HPDE6-E6E7 (cell line): ENCODE measurements around the gene ADGRV1.
"Not testable (repeated sequence)": the region's sequence is repeated elsewhere in the genome, so short reads cannot be mapped to it uniquely, and the experiment has no call there.

ENCODE experiments used
- DNase-seq: peaks from one replicate; pipeline ENCODE4 v3.0.0; 2011; ENCODE audit warnings: missing footprints; ENCODE audit errors: extremely low spot score

Gene ADGRV1

DNA sequence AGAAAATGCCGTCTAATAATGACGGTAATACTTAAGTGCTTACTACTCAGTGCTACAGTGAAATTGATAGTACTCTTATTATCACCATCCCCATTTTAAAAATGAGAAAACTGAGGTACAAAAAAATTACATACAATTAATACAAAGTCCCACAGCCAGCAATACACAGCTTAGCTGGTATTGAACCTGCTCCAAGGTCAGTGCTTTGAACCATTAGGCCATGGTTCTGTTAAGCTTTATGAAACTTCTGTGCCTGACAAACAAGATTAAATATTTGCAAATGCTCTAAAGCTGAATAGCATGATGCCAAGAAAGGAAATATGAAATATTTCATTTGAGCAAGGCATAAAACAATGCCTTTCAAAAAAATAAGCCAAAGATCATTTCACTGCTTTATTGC lies 467.4 kb downstream of the ADGRV1 start:
- no peak for DNase-seq

DNA sequence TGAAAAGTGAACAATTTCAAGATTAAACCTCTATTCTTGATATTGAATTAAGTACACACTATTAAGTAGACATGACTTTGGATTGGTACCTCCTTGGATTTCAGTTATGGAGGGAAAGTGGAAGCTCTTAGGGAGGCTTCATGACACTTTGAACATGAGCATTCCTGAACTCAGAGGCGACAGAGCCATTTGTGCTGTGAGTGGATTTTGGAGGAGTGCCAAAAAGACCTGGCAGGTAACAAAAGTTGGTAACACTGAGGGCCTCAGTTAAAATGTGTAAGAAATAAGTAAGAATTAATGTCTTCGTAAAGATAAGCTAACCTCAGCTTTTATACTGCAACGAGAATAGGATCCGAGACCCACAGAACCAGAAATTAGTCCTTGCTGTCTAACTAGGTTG lies 467.9 kb downstream of the ADGRV1 start:
- no peak for DNase-seq

DNA sequence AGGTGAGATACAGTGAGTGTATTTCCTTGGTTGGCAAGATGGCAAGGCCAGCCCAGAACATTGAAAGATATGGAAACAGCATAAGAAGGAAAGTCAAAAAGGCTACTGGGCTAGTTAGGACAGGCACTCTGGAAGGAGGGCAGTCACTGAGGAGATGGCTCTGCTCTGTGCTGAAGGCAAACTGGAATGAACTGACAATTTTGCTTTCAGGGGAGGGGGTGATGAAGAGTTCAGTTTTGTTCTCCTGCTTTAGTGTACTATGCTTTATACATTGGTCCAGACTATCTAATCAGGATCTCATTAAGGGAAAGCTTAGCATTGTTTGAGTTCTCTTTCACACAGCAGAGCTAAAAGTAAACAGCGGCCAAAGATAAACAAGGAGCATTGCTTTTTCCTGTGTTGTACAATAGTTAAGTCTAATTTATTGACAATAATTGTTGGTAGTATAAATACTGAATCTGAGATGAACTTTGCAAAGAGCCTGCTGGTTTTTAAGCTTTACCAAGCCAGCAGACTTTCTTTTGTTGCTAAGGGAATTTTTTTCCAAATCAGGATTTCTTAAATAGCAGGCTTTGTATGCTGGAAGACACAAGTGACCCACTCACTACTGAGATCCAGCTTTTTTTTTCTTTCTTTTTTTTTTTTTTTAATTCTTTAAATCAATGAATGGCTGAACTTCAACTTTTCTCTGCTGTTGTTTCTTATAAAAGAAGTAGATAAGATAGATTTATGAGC lies 469.0 kb downstream of the ADGRV1 start:
- no peak for DNase-seq

DNA sequence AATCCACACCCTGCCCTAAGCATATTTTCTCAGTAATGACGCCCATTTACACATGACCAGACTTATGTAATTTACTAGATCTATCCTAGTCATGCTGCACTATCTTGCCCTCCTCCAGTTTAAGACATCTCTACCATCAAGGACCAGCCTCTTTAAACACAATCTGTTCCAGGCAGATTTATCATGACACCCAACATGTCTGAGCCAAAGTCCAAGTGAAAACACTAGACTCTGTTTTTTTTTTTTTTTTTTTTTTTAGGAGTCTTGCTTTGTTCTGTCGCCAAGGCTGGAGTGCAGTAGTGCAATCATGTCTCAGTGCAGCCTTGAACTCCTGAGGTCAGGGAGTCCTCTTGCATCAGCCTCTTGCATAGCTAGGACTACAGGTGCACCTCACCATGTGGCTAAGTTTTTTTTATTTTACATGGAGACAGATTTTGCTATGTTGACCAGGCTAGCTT lies 469.9 kb downstream of the ADGRV1 start:
- DNase-seq: no peak

DNA sequence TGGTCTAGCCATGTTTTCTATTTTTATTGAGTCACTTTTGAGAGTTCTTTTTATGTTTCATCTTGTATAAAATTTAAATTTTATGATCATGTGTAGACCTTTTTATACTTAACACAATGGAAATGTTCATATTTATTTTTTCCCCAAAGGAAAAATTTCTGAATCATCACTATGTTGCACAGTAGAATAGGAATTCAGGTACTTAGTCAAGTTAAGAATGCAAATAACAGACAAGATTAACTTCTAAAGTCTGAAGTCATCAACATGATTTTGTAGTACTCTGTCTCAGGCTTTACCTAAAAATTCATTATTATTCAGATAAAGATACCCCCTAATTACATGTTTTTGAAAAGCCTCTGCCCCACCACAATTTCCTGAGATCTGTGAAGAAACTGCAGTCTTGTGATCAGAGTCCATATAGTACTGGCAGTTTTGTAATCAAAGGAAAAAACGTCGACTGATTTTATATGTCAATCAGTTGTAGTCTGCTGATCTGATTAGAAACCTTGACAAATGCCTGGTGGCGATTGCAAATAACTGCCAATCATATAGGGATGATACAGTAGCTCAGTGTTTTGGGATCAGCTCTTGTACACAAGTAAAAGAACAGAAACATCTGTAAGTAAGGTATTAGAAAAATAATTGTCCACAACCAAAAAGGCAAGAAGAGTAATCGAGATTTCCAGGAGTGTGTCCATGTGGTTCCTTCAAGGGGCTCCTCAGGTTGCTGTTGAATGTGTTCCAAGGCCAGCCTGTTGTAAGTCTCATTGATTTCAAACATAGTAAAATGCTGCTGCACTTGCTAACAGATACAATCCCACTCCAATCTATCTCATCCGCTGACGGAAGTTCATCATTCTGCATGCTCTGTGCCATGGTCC lies 472.2 kb downstream of the ADGRV1 start:
- DNase-seq: no peak

DNA sequence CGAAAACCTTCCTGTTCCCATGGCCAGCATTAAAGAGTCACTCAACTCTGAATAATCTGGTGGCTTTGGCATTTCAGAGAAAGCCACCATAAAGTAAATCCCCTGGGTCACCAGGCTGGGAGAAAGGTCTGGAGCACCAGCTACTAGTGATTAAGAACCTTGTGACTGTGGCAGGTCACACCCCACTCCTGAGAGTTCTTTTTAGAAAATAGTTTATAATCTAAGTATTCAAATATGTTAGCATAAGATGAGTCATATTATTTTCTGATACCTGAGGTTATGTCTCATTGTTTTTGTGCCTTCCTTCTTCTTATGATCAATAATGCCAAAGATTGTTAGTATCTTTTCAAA lies 472.8 kb downstream of the ADGRV1 start:
- no peak for DNase-seq

DNA sequence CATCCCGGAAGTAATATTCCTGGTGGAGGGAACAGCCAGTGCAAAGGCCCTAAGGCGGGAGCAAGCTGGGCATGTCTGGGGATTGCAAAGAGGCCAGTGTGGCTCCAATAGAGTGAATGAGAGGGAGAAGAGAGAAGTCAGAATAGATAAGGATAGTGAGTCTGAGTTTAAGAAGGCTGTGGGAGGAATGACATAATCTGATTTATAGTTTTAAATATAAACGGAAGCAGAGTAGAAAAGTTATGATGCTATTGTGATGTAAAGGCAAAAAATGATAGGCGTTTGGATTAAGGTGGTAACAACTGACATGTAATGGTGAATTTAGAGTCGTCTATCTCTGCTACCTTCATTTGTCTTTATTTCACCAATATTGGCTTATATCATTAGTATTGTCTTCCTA lies 473.5 kb downstream of the ADGRV1 start:
- DNase-seq: no peak

DNA sequence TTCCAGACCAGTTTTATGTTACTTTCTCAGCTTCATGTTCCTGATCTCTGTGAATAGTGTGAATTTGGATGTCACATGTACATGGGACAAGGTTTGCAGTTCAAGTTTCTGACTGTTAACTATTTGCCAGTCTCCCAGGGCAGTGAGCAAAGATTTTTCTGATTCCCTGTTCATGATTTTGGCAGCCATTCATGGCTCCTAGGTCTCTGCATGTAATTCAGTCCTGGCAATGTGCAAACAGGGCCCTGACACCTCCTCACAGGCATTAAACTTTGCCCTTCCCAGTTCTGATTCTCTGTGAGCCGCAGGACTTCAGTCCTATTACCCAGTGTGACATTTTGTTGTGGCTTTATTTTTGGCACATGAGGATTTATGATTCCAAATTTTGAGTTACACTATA lies 474.8 kb downstream of the ADGRV1 start:
- no peak for DNase-seq

DNA sequence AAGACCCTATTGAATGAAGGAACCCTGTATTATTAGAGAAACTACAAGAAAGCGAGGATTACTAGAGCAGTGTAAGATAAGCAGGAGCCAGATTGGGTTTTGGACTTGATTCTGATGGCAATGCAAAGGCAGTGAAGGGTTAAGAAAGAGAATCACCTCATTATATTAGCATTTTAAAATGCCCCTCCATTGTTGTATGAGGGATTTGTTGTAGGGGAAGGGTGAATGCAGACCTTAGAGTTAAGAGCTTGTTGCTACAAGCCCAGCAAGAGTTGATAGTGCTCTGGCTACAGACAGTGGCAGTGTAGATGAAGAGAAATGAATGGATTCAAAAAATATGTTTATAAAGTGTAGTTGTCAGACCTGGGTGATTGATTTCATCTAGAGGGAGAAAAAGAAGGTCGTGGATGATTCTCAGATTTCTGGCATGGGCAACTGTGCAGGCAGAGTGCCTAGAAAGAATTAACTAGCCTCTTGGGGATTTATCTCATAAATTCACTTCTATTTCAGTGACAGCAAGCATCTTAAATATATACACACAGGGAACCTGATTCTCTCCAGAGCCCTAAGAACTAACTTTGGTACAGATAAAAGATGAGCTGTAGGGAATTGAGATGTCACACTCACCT lies 479.7 kb downstream of the ADGRV1 start:
- DNase-seq: no peak

DNA sequence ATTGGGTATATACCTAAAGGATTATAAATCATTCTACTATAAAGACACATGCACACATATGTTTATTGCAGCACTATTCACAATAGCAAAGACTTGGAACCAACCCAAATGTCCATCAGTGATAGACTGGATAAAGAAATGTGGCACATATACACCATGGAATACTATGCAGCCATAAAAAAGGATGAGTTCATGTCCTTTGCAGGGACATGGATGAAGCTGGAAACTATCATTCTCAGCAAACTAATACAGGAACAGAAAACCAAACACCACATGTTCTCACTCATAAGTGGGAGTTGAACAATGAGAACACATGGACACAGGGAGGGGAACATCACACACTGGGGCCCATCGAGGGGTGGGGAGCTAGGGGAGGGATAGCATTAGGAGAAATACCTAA lies 482.5 kb downstream of the ADGRV1 start:
- not testable (repeated sequence) for DNase-seq

DNA sequence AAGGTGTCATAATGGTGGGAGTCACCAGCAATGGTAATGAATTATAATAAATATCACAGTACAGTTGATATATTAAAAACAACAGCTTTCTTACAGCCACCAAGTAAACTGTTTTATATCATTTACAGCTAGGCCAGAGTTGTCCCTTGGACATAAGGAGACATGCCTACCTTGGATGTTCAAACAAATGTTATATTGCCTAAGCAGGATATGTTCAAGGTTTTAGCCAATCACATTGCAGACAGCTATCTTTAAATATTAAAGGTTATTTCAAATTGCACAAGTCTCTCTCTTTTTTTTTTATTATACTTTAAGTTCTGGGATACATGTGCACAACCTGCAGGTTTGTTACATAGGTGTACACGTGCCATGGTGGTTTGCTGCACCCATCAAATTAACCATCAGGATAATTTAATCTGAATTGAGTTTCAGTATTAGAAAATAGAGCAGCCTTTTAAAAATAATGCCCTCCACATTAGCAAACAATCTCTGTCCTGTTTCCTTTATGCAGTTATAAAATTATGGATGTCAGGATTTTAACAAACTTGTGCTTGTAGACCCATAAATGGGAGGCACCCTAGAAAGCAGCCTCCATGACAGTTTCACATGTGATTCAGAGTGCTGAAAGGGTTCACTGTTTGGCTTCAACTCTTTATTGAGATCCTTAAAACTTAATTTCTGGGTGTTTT lies 483.8 kb downstream of the ADGRV1 start:
- no peak for DNase-seq

DNA sequence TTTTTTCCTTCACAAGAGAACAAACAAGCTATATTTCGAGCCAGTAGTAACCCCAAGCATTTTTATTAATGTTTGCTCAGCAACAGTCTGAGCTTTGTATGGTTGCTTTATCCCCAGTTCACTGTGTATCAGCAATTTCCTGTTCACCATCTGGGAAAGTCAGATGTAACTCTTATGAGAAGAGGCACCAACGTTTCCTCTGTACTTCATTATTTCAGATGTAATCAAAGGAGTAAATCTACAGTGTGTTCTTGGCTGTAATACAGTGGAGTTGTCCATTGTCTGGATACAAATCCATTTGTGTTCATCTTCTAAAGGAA lies 484.3 kb downstream of the ADGRV1 start:
- no peak for DNase-seq

DNA sequence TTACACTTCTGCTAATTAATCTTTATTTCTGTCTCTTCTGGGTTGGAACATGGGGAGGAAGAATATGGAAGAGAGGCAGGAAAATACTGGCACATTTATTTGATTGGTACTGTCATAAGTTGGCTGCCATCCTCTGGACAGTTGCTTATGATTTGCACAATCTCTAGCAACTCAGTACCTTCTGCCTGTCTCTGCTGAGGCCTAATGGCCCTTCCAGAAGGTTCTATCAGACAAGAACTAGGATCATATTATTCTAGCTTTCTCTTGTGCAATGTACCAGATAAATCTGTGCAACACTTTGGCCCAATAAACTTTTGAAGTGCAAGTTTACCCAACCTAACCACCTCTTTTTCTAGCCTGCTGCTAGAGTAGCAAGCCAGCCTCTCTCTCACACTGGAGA lies 489.5 kb downstream of the ADGRV1 start:
- no peak for DNase-seq

DNA sequence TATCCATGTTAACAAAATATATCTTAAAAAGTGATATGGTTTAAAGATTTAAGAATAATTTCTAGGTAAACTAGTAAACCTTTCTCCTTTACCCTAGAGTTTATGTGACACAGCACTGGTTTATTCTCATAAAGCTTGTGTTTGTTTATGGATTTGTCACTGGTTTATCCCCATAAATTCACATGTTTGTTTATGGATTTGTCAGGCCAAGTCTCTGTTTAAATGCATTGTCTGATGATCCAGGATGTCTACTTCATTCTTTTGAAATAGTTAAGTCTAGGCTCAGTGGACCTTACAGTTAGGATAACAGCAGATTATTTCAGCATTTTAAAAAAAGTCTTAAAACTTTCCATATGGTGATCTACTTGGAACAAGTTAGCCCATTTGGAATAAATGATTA lies 490.5 kb downstream of the ADGRV1 start:
- no peak for DNase-seq

DNA sequence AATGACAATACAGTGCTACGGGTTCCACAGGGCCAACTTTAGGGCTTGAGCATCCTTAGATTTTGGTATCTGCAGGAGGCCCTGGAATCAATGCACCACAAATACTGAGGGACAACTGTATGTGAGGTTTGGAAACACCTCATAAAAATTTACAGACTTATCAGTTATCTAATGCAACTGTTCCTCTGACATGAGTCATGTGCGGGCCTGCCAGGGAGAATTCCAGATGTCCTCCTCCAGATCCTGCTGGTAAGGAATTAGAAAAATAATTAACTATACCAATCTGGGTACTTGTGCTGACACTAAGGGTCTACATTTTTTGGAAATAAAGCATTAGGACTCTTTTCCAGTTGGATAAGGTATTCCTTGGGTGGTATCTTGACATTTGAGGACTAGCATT lies 491.2 kb downstream of the ADGRV1 start:
- peak; percentile 13 for DNase-seq

DNA sequence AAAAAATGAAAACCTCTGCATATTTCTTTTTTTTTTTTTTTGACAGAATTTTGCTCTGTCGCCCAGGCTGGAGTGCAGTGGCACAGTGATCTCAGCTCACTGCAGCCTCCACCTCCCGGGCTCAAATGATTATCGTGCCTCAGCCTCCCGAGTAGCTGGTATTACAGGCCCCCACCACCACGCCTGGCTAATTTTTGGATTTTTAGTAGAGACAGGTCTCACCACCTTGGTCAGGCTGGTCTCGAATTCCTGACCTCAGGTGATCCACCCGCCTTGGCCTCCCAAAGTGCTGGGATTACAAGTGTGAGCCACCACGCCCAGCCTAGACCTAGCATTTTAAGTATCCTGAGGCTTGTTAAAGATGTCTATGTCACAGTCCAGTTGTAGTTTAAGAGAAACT lies 493.8 kb downstream of the ADGRV1 start:
- not testable (repeated sequence) for DNase-seq

DNA sequence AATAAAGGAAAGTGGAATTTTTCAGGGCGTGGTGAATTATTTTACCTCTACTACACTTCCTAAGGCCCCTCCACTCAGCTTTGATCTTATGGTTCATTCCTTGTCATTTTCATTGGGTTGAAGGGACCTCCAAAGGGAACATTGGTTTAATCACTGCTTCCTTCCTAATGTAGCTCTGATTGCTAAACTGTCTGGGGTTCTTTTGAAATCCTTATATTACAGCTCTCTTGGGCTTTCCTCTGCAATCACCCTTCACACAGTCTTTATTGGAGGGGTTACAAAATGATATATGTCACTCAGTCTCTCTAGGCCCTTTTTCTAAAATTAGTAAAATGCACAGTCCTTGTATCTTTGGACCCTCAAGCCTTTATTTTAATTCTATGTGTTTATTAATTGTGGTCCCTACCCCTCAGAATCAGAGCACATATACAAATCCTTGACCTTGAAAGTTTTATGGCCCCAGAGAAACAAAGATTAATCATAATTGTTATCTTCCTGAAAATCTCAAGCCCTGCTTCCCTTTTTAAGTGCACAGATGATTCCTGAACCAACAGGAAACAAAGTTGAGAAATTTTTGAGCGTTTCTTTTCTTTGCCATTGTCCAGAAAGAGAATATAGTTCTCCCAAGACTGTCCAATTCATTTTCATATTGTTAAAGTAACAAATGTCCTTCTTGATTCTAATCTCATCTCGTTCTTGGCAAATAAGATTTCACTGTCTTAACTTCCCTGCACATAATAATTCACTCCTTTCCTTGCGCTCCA lies 494.6 kb downstream of the ADGRV1 start:
- no peak for DNase-seq

DNA sequence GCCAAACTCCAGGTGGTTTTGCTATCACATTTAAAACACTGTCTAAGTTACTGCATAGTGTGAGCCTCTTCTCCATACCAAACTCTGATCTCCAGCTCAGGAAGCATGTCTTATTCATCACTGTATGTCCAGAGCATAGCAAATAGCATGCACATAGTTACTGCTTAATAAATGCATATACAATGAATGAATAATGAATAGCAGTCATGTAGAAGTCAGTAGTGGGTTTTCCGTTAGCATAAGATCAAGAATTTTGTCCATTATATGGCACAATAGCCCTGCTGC lies 495.1 kb downstream of the ADGRV1 start:
- DNase-seq: no peak

DNA sequence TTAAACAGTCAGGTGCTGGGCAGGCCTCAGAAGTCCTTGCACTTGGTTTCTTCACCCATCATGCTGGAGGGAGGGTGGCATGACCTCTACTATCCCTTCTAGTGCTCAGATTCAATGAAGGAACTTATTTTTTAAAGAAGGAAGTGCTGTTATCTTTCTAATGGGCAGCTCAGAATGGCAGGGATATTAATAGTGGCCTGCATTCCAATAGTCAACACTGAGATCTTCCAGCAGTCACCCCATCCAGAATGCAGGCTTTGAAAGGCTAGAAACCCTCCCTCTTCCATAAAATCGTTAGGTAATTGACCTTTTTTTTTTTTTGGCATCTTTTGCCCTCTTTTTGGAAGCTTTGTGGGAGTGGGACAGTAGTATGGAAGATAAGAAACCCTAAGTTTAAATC lies 499.6 kb downstream of the ADGRV1 start:
- DNase-seq: no peak

DNA sequence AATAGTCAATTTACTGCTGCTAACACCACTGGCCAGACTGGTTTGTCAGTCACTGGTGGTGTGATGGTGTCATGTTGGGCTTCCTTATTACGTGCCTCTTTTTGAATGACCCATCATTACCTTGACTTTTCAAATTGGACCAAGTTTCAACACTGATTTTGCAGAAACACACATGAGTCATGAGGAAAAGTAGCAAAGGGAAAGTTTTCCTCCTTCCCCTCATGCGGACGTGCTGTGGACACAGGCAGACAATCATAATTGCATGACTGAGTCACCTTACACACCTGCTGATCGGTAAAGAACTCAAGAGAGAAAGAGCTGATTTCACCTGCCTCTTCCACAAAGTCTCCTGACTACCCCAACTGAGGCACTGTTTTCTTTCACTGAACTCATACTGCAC lies 500.0 kb downstream of the ADGRV1 start:
- DNase-seq: peak; percentile 76

DNA sequence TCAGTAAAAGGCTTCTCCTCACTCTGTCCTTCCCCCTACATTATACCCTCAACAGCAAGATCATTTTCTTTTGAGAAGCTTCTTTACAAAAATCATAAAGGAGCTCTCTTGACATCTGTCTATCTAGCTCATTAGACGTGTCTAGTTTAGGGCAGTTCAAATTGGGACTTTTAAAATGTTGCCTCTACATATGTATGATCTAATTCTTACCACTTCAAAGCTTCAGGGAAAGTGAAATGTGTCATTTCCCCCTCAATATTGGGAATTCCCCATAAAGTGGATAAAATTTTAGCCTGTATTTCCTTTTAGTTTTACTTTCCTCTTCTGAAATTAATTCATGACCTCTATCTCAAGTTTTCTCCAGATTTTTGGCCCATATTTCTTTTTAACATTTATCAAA lies 500.8 kb downstream of the ADGRV1 start:
- no peak for DNase-seq

DNA sequence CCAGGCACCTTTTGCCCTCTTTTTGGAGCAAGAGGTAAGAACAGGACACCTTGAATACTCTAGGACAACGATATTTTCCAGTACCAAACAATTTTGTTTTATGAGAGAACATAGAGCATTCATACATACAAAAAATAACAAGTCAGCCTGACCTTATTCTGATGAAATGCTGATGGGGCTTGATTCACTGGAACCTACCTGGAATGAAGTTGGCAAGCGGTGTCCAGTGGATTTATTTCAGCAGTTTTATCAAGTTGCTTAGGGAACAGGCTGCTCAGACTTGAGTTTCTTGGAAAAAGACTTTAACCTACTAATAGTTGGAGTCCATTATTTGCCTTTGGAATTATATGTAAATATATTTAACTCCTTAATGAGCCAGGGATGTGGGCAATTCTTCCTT lies 502.5 kb downstream of the ADGRV1 start:
- no peak for DNase-seq
